HG03378 (cell line): ENCODE results near the gene COL4A2.

ENCODE experiments used
- ATAC-seq: cut with Tn5 transposase; IDR thresholded peaks from one replicate; pipeline ENCODE4 v1.9.1; 2021; ENCODE audit warnings: mild to moderate bottlenecking, moderate library complexity; ENCODE audit not compliant: unreplicated experiment

The COL4A2 gene

DNA sequence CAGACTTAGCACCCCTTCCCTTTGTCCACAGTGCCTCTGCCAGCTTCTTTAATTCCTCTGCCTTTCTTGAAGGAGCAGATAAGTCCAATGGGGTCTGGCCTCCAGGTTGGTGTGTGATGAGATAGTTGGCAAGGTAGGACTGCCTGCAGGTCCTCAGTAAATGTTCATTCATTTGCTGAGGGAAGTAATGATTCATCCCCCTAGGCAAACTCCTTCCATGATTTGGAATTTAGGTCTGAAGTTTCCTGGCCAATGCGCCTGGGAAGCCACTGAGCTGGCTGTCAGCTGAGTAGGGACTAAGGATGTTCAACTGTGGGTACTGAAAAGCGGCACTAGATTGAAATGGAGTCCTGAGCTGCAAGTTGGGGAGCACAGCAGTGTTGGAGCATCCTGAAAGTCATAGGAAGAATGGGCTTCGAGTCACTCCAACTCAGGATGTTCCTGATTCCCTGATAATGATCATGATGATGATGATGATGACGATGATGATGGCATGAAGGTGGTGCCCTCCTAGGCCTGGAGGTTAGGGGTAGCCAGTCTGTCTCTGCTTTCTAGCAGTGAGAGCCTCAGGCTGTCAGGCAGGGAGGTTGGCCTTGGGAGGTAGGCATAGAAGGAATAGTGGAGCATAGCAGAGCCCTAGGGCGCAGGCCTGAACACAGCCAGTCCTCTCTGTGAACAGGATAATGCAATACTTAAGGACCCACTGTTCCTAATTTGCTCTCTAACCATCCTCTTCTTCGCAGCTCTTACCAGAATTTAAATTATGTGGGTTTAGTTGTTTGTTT is 44.7 kb downstream of the COL4A2 start:
- ATAC-seq: no peak

DNA sequence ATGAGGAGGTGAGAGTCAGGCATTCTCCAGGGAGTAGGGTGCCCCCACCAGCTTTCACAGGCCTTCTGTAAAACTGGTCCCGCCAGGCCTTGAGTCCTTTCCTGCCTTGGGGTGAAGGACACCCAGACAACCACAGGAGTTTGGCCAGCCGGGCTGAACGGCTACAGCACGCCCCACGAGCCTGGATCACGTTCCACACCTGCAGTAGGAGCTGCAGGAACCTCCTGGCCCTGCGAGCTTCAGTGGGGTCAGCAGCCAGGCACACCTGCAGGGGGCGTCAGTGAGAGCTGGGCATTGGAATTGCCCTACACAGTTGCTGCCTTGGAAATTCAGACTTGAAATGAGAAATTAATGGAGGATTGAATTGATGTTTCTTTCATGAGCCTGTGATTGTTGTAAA is 45.7 kb downstream of the COL4A2 start:
- no peak for ATAC-seq

DNA sequence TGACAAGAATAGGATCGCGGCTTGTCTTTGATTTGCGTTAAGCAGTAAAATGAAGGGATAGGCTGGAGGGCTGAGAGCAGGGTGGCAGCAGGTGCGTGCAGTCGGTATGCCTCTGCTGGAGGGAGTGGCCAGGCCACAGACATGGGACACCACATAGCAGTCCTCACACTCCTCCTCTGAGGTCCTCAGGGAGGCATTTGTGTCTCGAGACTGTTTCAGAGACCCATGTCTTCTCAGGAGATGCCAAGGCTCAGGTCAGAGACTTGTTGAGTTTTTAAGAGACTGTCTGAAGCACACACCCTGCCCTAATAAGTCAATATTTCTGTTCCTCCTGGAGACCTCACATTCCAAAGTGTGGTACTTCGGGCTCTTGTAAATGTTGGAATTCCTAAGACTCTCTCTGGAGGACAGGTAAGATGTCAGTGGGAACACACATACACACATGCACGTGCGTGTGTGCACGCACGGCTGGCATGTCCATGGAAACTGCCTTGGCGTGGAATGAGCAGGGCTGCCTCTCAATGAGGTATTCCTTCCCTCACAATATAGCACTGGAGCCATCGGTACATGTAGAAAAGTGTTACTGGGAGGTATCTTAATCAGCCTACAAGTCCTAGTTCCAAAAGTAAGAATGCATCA is 46.4 kb downstream of the COL4A2 start:
- ATAC-seq: no peak

DNA sequence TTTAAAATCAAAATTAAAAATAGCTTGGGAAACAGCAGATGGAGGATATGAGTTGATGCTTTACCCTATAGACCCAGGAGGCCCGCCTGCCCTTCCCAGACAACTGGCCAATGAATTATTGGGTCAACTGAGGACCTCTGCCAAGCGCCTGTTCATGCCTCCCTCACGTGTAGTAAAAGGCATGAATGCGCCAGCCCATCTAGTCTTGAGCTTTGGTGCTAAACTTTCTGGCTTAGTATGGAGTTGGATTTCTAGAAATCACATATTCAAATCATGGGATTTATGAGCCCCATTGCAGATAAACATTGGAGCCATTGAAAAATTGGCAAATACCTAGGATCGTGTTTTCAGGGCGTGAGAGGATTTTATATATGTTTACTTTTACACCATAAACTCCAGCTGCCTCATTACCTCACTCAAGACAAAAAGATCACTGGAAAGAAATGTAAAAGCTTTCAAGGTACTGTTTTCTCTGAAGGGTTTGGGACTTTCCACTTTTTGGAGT is 47.1 kb downstream of the COL4A2 start:
- no peak for ATAC-seq

DNA sequence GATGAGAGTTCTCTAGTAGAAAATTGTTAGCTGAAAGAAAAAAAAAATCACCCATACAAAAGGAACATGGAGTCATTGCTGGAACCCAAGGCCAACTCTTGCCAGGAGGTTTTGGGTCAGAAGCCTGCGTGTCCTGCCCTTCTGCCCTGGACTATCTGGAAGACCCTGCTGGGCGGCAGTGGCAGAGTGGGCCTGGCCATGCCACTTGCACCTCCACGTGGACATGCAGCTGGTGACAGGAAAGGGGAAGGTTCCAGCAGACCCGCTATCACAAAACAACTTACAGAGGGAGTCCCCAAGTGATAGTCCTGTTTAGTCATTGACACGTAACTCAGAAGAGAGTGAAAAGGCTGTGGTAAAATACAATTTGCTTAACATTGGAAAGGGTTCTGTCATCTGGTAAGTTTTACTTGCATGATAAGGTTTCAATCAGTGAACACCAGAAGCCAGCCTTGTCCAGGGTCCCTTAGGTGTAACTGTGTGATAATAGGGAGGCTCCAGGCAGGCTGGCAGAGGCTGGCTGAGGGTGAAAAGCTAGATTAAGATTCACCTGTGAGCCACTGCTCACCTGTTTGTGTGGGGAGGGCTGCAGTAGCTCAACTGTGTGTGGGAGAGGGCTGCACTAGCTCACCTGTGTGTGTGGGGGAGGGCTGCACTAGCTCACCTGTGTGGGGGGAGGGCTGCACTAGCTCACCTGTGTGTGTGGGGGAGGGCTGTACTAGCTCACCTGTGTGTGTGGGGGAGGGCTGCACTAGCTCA is 47.8 kb downstream of the COL4A2 start:
- no peak for ATAC-seq

DNA sequence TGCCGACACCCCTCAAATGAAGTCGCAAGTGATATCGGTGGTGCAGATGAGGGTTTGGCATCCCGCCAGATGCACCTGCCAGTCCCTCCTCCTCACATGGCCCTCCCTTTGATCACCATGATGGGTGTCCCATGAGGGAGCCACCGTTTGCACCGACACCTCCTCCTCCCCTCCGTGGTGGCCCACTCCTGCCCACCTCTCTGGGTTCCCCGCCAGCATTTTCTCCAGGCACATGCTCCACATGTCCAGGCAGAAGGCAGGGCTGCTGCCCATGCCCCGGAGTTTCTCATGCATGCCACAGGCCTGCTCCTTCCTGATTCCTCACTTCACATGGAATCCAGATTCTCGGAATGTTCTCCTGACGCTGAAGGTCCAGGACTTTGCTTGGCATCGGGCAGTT is 49.3 kb downstream of the COL4A2 start:
- ATAC-seq: no peak

DNA sequence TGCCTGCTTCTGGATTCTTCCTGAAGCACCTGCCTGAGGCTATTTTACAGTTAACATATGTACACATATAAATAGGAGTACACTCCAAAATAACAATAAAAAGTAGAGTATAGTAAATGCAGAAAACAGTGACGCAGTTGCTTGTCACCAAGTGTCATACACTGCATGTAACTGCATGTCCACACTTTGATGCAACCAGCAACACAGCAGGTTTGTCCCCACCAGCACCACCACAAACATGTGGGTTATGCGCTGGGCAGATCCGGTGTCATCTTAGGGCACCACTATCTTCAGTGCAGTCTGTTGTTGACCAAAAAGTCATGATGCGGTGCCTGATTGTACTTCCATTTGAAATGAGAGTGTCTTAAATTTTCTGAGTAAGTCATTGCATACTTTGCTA is 51.3 kb downstream of the COL4A2 start:
- ATAC-seq: no peak

DNA sequence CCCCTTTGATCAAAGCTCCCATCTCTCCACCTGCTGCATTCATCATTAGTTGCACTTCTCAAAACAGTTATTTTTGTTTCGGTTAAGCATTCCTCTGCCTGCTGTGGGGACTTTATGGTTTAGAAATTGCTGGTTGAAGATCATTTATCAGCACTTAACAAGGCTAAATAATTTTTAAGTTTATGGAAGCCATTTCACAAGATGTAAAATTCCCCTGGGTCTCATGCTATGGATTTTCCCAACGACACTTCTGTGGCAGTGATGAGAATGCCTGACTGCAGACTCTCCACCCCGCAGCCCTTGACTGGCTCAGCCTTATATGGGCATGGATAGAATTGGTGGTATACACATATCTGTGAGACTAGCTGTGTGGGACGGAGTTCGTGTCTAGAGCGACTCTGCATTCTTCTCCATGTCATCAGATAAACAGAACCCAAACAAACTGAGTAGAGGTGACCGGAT is 52.8 kb downstream of the COL4A2 start:
- ATAC-seq: no peak

DNA sequence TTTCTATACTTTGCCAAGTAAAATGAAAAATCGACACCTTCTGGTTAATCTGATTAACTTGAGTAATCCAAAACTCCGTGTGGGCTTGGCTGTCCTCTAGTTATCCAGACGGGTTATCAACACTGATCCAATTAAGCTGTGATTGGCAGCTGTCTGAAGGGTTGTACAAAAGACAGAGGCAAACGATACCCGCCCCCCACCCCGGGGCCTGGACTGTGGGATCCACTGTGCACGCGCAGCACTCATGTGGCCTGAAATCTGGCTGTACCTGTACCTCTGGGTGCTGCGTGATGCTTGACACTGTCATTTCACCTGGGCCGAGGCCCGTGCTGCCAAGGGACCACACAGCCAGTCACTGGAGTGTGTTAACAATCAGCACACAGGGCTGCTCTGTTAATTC is 53.5 kb downstream of the COL4A2 start:
- no peak for ATAC-seq

DNA sequence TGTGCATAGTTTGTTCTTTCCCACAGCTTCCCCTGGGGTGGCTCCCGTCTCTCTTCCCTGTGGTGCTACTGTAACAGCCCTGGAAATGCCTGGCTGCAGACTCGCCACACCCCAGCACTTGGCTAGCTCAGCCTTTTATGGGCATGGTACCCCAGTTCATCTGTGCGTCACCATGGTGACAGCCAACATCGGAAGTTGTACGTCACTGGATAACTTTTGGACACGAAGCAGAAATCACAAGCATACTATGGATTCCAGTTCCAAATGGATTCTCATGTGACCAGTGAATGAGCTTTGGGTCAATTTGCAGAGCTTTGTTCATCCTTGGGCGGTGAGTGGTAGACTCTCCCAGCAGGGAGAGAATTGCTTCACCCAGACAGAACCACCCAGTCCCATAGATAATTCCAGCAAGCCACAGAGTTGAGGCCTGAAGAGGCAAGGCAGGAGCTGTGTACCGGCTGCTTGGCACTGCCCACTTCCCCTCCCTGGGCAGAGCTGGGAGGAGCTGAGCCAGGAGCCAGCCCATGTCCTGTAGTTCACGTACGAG is 54.4 kb downstream of the COL4A2 start:
- no peak for ATAC-seq

DNA sequence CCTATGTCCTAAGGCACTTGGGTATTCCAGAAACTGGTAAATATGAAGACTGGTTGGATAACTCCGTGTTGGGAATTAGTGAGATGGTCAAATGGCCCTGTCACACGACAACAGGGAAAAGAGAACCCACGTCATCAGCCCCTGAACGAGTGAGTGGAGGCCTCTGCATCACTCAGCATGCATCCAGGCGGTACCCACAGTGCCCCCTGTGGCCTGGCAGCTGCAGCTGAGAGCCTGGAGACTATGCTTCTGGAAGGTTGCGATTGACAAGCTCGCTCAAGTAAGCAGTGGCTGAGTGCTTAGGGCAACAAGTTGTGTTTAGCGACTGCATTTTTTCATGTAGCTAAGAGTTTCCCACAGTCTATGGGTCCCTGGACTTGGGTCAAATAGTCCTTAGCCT is 55.9 kb downstream of the COL4A2 start:
- no peak for ATAC-seq

DNA sequence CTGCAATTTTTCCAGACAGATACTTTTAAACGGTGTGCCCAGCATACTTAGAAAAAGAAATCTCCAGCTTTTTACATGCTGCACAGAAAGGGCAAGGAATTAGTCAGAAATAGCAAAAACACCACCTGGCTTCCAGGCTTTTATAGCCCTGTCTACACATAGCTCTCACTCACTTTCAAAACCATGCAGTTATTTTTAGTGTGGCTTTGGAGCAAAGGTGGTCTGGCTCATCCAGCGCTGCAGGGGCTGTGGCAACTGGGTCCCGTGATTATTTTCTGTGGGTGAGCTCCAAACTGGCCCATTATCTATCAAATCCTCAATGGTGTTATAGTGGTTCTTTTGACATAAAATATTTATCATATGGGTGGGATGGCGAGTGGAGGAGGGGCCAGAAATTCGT is 57.0 kb downstream of the COL4A2 start:
- ATAC-seq: no peak

DNA sequence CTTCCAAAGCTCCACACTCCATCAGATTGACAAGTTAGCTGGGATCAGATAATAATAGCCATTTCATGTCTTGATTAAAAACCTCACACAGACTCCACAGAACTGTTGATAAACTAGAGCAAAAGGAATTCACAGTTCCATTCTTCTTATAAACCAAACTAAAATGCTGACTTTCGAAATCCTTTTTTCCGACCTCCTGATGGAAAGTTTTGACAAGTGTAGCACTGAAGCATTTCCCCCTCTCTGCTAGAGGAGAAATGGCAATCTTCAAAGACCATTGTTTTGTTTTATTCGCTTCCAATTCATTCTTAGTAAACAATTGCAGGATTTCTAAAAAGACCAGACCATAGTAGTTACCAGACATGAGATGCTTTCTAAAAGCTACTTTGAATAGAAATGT is 58.8 kb downstream of the COL4A2 start:
- no peak for ATAC-seq

DNA sequence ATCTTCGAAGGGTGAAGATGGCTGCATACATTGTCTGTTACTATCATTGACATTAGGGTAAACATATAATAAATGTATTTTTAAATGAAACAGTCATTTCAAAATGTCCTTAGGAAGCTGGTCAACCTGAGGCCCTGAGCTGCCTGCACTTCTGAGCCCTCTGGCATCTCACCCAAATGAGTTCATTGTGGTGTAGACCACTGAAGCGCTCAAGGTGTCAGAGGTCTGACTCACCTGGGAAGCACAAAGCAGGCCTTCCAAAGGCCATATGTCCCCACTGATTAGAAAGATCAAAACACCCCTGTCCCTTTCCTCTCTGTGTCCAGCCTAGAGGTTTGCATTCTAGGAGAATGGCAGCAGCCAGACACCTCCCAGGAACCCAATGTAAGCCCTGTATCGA is 59.6 kb downstream of the COL4A2 start:
- ATAC-seq: no peak

DNA sequence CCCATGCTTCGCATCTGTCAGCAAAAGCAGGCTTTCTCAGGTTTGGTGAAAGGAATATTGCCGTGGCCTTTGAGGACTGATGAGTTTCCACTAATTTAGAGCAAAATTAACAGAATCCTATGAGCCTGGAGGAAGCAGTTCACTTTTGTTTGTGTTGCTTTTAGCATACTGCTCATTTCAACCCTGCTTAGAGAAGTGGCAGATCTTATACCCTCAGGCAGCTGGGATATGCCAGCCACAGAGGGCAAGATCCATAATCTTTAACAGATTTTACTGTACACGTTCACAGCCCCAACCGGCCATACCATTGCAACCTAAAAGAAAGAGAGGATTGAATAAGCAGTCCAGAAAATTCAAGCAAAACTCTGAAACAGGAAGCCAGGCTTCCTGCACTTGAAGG is 60.5 kb downstream of the COL4A2 start:
- no peak for ATAC-seq

DNA sequence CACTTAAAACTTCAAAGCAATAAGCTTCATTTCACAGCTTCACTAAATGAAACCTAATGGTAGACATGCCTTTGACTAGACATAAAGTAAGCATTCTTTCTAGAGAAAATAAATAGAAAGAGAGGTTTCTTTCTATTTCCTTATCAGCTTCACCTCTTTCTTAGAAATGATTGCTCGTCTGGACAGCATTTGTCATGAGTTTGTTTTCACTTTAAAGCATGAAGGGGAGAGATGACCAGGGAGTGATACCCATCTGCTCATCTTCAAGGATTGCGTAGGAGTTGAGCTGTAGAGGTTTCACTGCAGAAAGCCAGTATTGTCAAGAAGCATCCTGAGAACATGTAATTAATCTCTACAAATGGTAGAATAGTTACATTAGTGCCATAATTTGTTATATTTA is 61.3 kb downstream of the COL4A2 start:
- ATAC-seq: no peak

DNA sequence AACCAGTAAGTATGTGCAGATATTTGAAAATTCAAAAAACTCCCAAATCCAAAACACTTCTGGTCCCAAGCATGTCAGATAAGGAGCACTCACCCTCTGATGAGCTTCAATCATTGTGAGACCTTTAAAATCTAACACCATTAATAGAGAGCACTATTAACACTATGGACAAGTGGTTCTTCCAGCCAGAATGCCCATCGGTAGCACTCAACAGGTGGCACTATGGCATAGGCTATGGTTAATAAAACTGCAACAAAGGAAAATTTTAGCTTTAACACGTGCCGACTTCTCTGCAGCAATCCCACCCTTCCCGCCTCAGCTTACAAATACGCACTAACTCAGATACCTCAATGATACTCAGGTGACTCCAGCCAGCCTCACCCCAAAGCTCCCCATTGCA is 62.3 kb downstream of the COL4A2 start:
- ATAC-seq: no peak

DNA sequence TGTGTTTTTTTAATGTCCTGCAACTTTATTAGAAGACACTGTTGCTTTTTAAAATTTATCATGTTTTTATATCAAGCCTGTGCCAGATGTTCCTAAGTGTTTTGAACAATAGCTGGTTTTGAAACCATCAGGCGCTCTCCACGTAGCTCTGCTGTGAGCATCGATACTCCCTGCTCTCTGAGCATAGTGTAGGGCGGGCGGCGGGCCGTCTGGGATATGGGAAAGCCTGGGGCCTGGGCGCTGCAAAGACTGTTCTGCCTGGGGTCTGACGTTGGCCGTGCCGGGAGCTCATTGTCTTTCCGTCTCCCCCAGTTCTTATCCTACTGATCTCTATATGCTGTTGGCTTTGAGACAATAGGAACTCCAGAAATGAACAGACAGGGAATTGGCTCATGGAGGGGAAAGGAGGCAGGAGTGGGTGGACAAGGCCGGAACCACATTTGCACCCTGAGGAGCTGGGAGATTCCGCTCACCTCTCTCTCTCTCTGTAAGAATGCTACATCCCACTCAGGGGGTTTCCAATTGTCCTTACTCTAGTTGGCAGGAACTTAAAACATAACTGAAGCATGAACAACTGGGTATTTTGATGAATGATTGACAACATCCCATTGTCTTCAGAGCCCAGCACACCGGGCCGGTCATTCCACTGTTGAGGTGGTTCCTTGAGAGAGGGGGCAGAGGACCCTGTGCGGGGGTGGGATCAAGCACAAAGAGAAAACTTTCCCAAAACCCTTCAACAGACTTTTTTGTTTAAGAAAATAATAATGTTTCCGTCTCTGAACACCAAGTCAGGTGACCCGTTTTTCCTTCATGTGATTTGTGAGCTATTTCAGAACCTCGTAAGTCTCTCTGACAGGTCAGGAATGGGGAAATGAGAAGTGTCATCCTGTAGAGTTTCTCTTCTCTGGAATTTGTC is 64.7 kb downstream of the COL4A2 start:
- peak; percentile 81 for ATAC-seq

DNA sequence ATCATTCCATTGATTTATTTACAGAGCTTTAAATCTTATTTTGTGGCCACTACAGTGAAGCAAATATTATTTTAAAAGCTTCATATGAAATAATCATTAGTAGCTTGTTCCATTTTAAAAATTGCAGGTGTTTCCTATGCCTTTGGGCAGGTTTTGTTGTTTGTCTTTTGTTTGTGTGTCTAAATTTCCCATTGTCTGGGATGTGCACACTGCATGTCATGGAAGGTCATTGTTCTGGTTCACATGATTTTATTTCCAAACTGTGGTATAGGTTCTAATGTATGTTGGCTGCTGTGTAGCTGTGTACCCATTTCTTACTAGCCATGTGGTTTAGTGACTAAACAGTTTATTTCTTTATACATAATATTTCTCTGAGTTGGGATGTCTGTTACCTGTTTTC is 65.6 kb downstream of the COL4A2 start:
- no peak for ATAC-seq

DNA sequence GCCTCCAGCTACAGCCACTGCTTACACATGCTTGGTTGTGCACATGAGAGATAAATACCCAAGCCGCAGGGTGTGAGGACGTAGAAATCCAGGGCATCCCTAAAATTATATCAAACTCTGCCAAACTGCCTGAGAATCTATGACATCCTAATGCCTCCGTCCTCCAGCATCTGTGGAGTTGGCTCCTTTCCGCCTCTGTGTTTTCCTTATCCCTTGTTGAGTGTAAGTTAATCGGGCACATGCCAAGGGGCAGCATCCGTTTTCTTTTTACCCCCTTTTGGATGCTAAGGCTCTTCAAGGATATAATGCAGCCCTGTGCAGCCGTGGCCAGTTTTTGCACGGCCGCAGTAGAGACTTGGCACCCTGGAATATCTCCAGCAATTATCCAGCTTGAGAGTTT is 66.5 kb downstream of the COL4A2 start:
- no peak for ATAC-seq
